A673 (cell line): ENCODE results near the gene TSPAN14.

Experiments
- CTCF ChIP-seq: fragments of 300-800, 200-600 bp; sonication (generic); conservative IDR thresholded peaks from 2 replicates; pipeline ENCODE4 v1.5.1; 2017; ENCODE audit warnings: low read depth, mild to moderate bottlenecking, antibody characterized with exemption, low read length, moderate library complexity, mixed read lengths
- EZH2 ChIP-seq: fragments of 200-600 bp; sonication (generic); IDR thresholded peaks from 2 replicates; pipeline ENCODE4 v1.6.1; 2017; ENCODE audit warnings: borderline replicate concordance, low read depth, mild to moderate bottlenecking, mixed read lengths, antibody characterized with exemption, low read length; ENCODE audit not compliant: poor library complexity, severe bottlenecking

GRCh38 chr10:80540981-80541750 lies 87.1 kb downstream of the TSPAN14 start:
- TF ChIP-seq CTCF (no peak), EZH2 (no peak)
